Posterior cingulate gyrus (tissue), 11 donors: Measurements from ENCODE around the gene SSBP4.
"Not testable (repeated sequence)": the region's sequence is repeated elsewhere in the genome, so short reads cannot be mapped to it uniquely, and the experiment has no call there.

Experiments
- DNase-seq, 10 donors: peaks; one replicate each; pipeline versions ENCODE4 v3.0.0 to v3.0.0-alpha.2; 2020 to 2021; ENCODE audit warnings: mixed read lengths in 3 of 10
- intact Hi-C: fragments of 100-400 bp; cut with DNase I; formaldehyde crosslinking; loops from one replicate; pipeline ENCODE4 v1.15.1; 2023

Gene SSBP4

GRCh38 chr19:18392417-18392816 is 26.8 kb upstream of the SSBP4 start:
- intact Hi-C loops, result loop anchor here (10.0 kb wide), 1 partner anchor 178 kb away; no protein-coding TSS in a partner anchor
- DNase-seq, result peak in 1 of 10 donors; percentile 83

DNA sequence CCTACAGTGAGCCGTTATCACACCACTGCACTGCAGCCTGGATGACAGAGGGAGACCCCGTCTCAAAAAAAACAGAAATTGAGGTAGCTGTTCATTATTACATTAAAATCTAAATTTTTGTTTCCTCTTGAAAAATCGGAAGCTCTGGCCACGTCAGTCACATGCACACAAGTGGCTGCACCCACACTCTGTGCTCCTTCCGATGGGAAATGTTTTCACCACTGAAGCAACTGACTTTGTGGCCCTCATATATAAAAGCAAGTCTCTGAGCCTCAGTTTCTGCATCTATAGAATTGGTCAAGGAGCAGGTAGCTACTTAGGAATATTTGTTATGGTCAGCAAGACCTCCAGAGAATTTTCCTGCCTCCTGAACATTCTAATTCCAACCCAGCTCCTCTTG is 26.3 kb upstream of the SSBP4 start:
- DNase-seq, result no peak
- intact Hi-C loops, result loop anchor here (10.0 kb wide), 1 partner anchor 178 kb away; no protein-coding TSS in a partner anchor

DNA sequence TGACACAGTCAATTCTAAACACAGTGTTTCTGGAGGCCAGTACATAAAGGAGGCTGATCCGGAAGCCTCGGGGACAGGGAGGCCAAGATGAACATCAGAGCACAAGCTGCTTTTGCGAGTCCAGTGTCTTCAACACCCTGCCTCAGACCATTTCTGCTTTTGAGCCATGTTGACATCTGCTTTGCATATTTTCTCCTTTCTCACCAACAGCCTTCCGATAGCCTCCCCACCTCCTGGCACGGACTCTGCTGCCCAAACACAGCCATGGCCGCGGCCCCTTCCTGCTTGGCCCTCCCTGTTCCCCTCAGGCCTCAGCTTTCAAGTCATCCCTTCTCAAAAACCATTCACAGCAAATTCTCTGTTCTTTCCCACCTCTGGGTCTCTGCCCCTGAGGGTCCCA is 25.4 kb upstream of the SSBP4 start:
- DNase-seq, result peak in 1 of 10 donors; percentile 84
- intact Hi-C loops, result loop anchor here (10.0 kb wide), 1 partner anchor 179 kb away; no protein-coding TSS in a partner anchor

- intact Hi-C loops, result loop anchor here (10.0 kb wide), 1 partner anchor 182 kb away; no protein-coding TSS in a partner anchor
- peak in 1 of 10 donors; percentile 73 for DNase-seq
These were observed 22.5 kb upstream of the SSBP4 start for GRCh38 chr19:18396471-18397241.

DNA sequence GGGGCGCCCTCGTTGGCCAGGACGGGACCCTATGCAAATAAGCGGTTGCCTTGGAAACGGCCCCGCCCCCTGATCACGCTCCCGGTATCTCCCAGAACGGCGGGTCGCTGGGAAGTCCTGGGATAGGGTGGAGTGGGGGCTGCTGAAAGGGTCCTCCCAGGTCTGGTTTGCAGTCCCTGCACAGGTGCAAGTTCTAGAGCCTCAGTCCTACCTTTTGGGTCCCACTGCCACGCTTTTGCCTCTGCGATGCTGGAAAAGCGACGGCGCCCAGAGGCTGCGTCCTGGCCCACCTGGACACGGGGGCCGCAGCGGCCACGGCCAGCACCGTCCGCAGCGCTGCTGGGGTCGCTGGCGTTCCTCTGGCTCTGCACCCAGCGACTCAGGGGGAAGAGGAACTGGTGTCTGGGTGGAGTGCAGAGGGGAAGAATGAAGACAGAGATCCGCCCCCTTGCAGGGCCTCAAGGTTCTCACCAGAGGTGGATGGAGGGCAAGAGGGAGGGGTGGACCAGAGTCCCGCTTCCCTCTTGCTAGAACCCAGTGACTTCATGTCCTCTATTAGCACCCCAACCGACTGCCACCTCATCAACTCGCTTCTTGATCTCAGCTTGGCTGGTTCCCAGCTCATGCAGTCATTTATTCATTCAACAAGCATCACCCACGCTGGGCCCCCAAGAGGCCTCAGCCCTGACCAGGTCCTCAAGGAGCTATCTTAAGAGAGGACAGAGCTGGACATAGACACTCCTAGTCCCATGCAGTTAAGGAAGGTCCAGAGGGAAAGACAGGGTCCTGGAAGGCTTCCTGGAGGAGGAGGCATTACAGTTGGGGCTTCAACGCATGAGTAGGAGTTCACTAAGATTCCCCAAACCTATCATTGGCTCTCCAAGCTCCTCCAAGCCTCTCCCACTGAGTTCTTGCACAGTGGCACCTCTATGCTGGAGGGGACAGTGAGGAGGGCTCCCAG is 21.7 kb upstream of the SSBP4 start, which contains the start of gene LRRC25:
LRRC25 (minus strand) TSS at position 381 of the 961 bp plus-strand sequence. CDS start 659 bp downstream, outside the sequence.
- DNase-seq, result peak in 1 of 10 donors; percentile 88
- intact Hi-C loops, result loop anchor here (10.0 kb wide), 1 partner anchor 183 kb away; no protein-coding TSS in a partner anchor

DNA sequence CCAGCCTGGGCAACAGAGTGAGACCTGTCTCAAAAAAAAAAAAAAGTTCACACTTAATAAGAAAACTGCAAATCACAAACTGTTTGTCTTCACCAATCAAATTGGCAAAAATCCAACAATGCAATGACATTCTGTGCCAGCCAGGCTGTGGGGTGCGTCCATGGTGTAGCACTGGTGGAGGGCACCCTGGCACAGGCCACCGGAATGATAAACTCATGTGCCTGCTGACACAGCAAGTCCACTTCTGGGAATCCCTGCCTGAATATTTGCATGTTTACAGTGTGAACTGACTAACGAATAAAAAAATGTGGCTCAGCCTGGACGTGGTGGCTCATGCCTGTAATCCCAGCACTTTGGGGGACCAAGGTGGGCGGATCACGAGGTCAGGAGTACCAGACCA is 20.2 kb upstream of the SSBP4 start:
- intact Hi-C loops, result loop anchor here (10.0 kb wide), 1 partner anchor 184 kb away; no protein-coding TSS in a partner anchor

GRCh38 chr19:18401580-18402112 is 17.6 kb upstream of the SSBP4 start:
- DNase-seq, result peak in 2 of 10 donors; percentile 21 to 85
- intact Hi-C loops, result no loop called here

More for the DNA sequence above, 20.2 kb upstream of the SSBP4 start:
- peak in 1 of 10 donors; percentile 82 for DNase-seq

GRCh38 chr19:18402455-18403248 is 16.5 kb upstream of the SSBP4 start:
- intact Hi-C loops, DNase-seq: not testable (repeated sequence)

DNA sequence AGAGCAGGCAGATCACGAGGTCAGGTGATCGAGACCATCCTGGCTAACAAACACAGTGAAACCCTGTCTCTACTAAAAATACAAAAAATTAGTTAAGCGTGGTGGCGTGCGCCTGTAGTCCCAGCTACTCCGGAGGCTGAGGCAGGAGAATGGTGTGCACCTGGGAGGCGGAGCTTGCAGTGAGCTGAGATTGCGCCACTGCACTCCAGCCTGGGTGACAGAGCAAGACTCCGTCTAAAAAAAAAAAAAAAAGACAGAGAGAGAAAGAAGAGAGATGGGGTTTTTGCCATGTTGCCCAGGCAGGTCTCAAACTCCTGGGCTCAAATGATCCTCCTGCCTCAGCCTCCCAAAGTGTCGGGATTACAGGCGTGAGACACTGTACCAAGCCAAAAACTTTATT is 13.4 kb upstream of the SSBP4 start:
- DNase-seq, intact Hi-C loops: not testable (repeated sequence)

GRCh38 chr19:18406749-18407148 is 12.4 kb upstream of the SSBP4 start:
- intact Hi-C loops, result no loop called here
- DNase-seq, result no peak

DNA sequence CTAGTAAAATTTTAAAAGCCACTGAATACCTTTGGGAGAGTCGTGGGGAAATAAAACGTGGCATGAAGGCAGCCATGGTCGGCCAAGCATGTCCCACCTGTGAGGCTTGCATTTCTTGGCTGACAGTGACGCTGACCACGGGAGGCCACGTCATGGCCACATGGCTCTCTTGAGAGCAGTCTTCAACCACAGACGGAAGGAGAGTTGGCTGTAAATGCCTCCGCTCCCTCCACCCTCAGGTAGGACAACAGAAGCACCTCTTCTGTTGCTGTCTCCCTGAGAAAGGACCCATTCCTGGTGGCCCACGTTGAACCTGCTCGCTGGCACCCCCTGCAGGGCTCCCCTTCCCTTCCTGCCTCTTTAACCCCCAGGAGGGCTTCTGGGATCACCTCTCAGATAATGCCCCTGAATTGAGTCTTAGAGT is 11.1 kb upstream of the SSBP4 start:
- no peak for DNase-seq
- intact Hi-C loops, result no loop called here

DNA sequence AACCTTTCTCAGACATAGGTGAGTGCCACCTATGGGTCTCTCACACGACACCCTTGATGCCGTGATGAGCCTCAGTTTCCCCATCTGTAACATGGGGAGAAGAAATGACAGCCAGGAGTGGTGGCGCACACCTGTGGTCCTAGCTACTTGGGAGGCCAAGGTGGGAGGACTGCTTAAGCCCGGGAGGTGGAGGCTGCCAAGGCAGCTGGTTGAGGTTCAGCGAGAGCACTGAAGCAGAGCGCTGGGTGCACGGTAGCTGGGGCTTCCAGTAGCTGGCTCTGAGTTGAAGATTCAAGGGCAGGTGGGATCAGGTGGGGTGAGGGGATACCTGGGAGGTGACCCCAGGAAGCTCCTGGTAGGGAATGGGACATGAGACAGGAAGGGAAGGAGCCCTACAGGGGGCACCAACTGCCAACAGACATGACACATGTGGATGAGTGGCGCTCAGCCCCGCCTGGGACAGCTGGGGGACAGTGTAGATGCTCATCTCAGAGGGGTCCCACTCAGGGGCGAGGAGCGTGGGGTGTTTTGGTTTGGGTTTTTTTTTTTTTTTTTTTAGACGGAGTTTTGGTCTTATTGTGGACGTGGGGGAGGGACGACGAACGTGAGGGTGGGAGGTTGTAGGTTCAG is 6.5 kb upstream of the SSBP4 start:
- intact Hi-C loops, result loop anchor here (5.0 to 10.0 kb wide), 2 partner anchors 70 to 138 kb away; partner anchors contain the start of genes IQCN and PGPEP1
- no peak for DNase-seq

DNA sequence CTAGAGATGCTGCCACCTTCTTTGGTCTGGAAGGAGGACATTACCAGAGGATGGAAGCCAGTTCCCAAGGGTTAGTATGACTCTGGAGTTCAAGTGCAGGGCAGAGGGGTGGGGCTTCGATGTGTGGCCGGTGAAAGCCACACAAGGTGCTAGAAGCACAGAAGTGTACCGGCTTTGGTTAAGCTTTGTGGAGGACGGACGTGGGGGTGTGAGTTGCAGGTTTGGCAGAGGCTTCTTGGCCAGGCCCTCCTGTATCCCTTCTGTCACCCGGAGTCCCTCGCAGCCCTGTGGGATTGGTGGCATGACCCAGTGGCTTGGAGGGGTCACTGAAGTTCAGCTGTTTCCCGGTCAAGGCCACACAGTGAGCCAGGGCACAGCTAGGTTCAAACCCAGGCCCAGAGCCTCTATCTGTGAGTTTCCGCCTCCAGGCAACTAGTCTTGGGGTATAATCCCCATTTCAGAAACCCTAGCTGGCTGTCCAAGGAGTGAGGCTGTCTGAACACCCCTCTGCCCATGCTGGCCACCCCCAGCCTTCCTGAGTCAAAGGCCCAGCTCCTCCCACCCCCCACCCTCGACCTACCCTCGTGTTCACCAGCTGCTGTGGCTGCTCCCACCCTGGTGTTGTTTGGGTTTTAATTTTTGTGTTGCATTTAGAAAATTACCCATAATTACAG is 4.6 kb upstream of the SSBP4 start:
- DNase-seq, result no peak

GRCh38 chr19:18415178-18415867 is 3.9 kb upstream of the SSBP4 start:
- intact Hi-C loops, result loop anchor here (10.0 kb wide), 1 partner anchor 141 kb away; the partner anchor contains the start of gene IQCN
- peak in 8 of 10 donors; percentile 54 to 96 (median 78) for DNase-seq

More for the DNA sequence above, 4.6 kb upstream of the SSBP4 start:
- intact Hi-C loops, result loop anchor here (5.0 to 10.0 kb wide), 2 partner anchors 72 to 140 kb away; partner anchors contain the start of genes IQCN and PGPEP1

GRCh38 chr19:18416778-18417249 is 2.4 kb upstream of the SSBP4 start:
- peak; percentile 57 to 98 (median 86) for DNase-seq

DNA sequence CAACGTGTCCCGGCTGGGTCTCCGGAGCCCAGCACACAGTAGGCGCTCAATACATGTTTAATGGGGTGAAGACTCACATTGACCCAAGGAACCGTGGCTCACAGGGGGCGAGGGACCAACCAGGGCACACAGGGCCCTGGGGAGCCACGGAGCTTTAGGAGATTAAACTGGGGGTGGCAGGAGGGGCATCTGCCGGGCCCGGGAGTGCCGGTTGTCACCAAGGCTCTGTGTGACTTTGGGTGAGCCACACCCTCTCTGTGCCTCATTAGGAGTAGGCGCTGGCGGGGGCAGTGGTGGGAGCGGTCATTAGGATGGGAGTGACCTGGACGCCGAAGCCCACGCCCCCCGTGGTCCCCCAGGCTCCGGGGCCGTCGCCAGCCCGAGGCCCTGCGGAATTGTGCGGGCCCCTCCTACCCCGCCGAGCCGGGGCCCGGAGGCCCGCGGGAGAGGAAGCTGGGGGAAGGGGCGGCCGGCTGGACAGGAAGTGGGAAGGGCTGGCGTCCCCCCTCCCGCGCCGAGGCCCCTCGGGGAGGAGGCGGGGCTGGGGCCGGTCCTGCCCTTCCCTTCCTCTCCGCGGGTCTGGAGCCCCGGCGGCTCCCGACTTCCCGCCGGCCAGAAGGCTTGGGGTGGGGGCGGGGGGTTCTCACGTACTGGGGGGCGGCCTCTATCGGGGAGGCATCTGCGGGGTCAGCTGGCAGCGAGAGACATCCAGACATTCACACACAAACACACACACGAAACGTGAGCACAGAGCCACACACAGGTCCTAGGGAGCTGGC is 1.8 kb upstream of the SSBP4 start:
- intact Hi-C loops, result loop anchor here (10.0 kb wide), 1 partner anchor 143 kb away; the partner anchor contains the start of gene IQCN
- no peak for DNase-seq

More at GRCh38 chr19:18416778-18417249, 2.4 kb upstream of the SSBP4 start:
- intact Hi-C loops, result loop anchor here (10.0 kb wide), 1 partner anchor 142 kb away; the partner anchor contains the start of gene IQCN
